ENCODE results near the gene EVA1B.

- TF ChIP-seq JUN (CRISPR knock-in tag; IDR thresholded peaks at IDR 0.05) = no peak
- no peak for TF ChIP-seq NR2C2 (CRISPR knock-in tag; IDR thresholded peaks at IDR 0.05; ENCODE audit: borderline replicate concordance)
- TF ChIP-seq MAFK (conservative IDR thresholded peaks at IDR 0.05 in 1 of 2, IDR thresholded peaks at IDR 0.05 in 1 of 2; ENCODE audit: low read length in 2 of 2) = no peak
- TF ChIP-seq ETV5 (CRISPR knock-in tag; IDR thresholded peaks at IDR 0.05; ENCODE audit: borderline replicate concordance) = no peak
- TF ChIP-seq POLR2AphosphoS5 (IDR thresholded peaks at IDR 0.05; ENCODE audit: low read depth, low read length) = no peak
- no peak for TF ChIP-seq ESRRA (CRISPR knock-in tag; IDR thresholded peaks at IDR 0.05; ENCODE audit: low read depth)
- no peak for TF ChIP-seq NRL (CRISPR knock-in tag; IDR thresholded peaks at IDR 0.05; ENCODE audit: borderline replicate concordance)
- TF ChIP-seq CTCF (CRISPR knock-in tag; IDR thresholded peaks at IDR 0.05) = no peak
- TF ChIP-seq CHD2 (IDR thresholded peaks at IDR 0.05; ENCODE audit: low read depth, low read length) = no peak
- no peak for TF ChIP-seq RORA (CRISPR knock-in tag; IDR thresholded peaks at IDR 0.05)
- no peak for TF ChIP-seq TOE1 (CRISPR knock-in tag; IDR thresholded peaks at IDR 0.05)
- TF ChIP-seq ZNF777 (CRISPR knock-in tag; IDR thresholded peaks at IDR 0.05) = no peak
- TF ChIP-seq ZNF138 (CRISPR knock-in tag; IDR thresholded peaks at IDR 0.05; ENCODE audit: low read depth) = no peak
- no peak for TF ChIP-seq JUND (CRISPR knock-in tag; IDR thresholded peaks at IDR 0.05)
These were observed 14.0 kb downstream of the EVA1B start for GRCh38 chr1:36309397-36309796.
